ENCODE results near the gene SUMF1.

DNA sequence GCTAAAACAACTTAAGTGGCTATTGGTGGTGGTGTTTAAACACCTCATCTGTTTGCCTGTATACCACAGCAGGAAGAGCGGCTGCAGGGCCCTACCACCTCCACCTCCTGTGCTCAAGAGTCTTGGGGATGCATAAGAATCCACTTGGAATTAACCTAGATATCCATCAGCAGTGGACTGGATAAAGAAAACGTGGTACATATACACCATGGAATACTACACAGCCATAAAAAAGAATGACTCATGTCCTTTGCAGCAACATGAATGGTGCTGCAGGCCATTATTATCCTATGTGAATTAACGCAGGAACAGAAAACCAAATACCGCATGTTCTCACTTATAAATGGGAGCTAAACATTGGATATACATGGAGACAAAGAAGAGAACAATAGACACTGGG is 87.1 kb downstream of the SUMF1 start:
- TF ChIP-seq FOXM1 (IDR thresholded peaks at IDR 0.05; ENCODE audit: borderline replicate concordance, low read depth) (no peak), YY1 (IDR thresholded peaks at IDR 0.05; ENCODE audit: low read depth) (no peak)

All from Ishikawa (cell line).